T-helper 17 cell (primary cell): ENCODE data around the gene KIF5A. TPM values are rescaled to one million over a fixed set of nuclear protein-coding genes. Genes with fewer than 3 reads are reported as not detected.

Experiments used
- ATAC-seq: fragments of 150-1000 bp; cut with Tn5 transposase; 2 replicates; pipeline ENCODE4 v1.10.0; 2021; ENCODE audit warnings: mild to moderate bottlenecking, moderate library complexity
- DNase-seq, 3 donors: peaks; one replicate each; pipeline versions ENCODE4 v3.0.0 to v3.0.0-alpha.2; 2020 to 2021
- H3K9me3 ChIP-seq: one replicate; pipeline ENCODE4 v1.7.0; 2013; ENCODE audit warnings: low read length, mild to moderate bottlenecking; ENCODE audit not compliant: control insufficient read depth, poor library complexity, severe bottlenecking
- H3K27ac Mint-ChIP-seq: one replicate; pipeline ENCODE4 v1.8.0; 2022; ENCODE audit warnings: mild to moderate bottlenecking, moderate library complexity, mixed read lengths
- H3K27me3 Mint-ChIP-seq: one replicate; pipeline ENCODE4 v1.8.0; 2022; ENCODE audit warnings: mixed read lengths
- H3K36me3 Mint-ChIP-seq: one replicate; pipeline ENCODE4 v1.8.0; 2022; ENCODE audit warnings: low read depth, mixed read lengths
- H3K4me1 Mint-ChIP-seq: one replicate; pipeline ENCODE4 v1.8.0; 2022; ENCODE audit warnings: mild to moderate bottlenecking, mixed read lengths
- H3K4me3 Mint-ChIP-seq: one replicate; pipeline ENCODE4 v1.8.0; 2022; ENCODE audit warnings: mild to moderate bottlenecking, moderate library complexity, mixed read lengths
- total RNA-seq, 4 donors: library from RNA in 2 of 4; stranded (reverse) in 2 of 4; gene quantifications; one replicate each; pipeline ENCODE4 v1.2.3 and lab custom pipeline; 2022 to 2026

The KIF5A gene
- total RNA-seq, 2 donors from 2014 or later, result 0.35 to 0.63 TPM

DNA sequence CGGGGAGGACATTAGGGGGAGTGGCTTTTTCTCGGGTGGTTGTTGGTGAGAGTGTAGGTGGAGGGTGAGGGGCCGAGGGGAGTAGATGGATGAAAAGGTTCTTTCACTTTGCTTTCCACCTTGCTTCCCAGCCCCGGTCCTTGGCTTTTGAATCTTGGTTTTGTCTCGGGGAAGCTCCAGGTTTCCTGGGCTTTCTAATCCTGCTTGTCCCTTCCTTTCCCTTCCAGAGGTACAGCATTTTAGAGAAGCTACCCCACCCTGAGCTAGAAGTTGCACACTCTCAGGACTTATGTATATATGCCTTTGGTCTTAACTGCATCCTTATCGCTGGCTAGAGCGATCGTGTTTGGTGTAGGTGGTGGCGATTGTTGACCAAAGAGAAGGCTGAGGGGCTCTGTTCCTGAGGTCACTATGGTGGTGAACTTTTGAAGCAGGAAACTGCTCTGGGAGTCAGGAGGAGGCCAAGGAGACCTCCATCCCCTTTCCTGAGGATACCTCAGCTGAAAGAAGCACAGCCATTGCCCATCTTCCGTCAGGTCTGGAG is 42.0 kb downstream of the KIF5A start:
- H3K9me3 ChIP-seq, result no peaks in the 10 kb centered on the region
- no peak for DNase-seq
- Mint-ChIP-seq H3K4me1 (peaks cover 25% of the 10 kb centered on the region), H3K27ac (peak overlapping the region; percentile 81), H3K4me3 (peak overlapping the region; percentile 90), H3K27me3 (no peaks in the 10 kb centered on the region), H3K36me3 (peaks cover 5% of the 10 kb centered on the region)
- no peak for ATAC-seq

DNA sequence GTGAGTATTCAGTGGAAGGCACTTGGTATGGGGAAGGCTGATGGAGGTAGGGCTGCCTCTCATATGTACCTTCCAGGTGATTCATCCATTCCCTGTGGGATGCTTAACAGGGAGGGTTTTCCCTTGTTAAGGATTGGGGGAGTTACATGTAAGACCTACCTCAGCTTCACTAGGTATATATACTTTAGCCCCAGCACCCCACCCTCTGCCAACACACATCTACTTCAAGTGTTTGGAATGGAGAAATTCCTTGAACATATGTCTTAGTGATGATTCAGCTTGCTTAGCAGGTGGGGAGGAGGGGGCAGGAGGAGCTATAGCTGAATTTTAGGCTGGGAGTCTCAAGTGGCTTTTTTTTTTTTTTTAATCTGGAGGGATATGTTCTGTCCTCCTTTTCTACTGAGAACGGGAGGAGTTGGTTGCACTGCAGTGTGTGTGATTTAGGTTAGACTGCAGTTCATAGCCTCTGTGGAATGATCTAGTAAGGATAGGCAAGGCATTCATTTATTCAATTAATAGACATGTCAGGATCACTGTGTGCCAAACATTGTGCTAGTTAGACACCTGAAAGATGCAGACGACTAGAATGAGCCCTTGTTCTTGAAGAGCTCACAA is 42.8 kb downstream of the KIF5A start:
- Mint-ChIP-seq H3K4me1 (peaks cover 29% of the 10 kb centered on the region), H3K4me3 (peak overlapping the region; percentile 90), H3K27ac (peak overlapping the region; percentile 81), H3K36me3 (peaks cover 10% of the 10 kb centered on the region), H3K27me3 (no peaks in the 10 kb centered on the region)
- ATAC-seq (no peak), DNase-seq (no peak)
- no peaks in the 10 kb centered on the region for H3K9me3 ChIP-seq

DNA sequence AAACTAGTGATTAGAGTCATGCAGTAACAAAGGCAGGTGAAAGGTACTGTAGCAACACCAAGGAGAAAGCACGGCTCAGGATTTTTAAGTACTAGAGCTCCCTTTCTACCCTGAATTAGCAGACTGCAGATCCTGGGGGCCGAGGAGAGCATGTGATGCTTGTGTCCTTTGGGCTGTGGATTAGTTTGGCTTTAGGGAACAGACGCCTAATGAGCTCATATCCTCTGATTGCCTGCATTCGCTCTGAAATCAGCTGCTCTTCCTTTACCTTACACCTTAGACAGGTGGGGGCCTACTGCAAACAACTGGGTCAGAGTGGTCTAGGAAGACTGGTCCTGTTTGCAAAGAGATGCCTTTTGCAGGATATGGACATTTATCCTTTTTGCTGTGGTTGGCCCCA is 43.3 kb downstream of the KIF5A start:
- H3K27ac Mint-ChIP-seq, result no peak overlapping the region
- DNase-seq (no peak), ATAC-seq (no peak)
- no peaks in the 10 kb centered on the region for H3K9me3 ChIP-seq
- H3K36me3 Mint-ChIP-seq, result peaks cover 12% of the 10 kb centered on the region
- H3K4me1 Mint-ChIP-seq, result peaks cover 31% of the 10 kb centered on the region
- no peak overlapping the region for H3K4me3 Mint-ChIP-seq
- no peaks in the 10 kb centered on the region for H3K27me3 Mint-ChIP-seq

DNA sequence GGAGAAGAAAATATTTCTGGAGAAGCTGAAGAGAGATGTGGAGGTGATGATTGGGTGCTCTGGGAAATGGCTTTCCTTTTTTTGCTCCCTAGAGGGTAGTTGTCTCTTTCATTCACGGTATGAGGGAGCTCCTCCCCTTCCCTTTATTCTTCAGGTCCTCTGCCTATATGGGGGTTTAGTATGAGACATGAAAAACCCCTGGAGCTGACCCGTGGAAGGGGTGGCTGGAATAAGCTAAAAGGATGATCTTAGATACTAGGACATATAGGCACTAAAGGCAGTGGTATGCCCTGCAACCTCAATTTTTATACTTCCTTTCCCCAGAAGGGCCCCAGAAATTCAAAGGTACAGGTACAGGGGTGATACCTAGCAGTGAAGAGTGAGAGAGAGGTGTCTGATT is 50.6 kb downstream of the KIF5A start:
- Mint-ChIP-seq H3K27me3 (no peaks in the 10 kb centered on the region), H3K4me3 (no peak overlapping the region), H3K36me3 (peaks cover 22% of the 10 kb centered on the region), H3K27ac (no peak overlapping the region), H3K4me1 (peaks cover 29% of the 10 kb centered on the region)
- H3K9me3 ChIP-seq, result no peaks in the 10 kb centered on the region
- DNase-seq, result no peak
- no peak for ATAC-seq

DNA sequence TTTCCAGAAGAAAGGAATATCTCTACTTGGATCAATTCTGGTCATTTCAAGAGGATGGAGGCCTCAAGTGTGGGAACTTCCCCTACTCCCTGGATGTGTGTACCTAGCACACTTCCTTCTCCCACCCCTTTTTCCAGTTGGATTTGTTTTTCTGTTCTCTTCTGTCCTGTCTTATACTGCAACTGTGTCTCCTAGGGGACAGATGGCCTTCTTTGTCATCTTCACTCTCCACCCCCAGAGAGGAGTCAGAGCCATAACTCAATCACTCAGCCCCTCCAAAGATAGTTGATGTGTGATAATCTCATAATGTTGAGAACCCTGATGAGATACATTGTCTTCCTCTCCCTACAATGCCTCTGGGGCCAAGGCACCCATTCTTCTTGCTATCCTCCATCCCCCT is 52.7 kb downstream of the KIF5A start:
- no peak for ATAC-seq
- H3K27ac Mint-ChIP-seq, result peak overlapping the region; percentile 88
- no peaks in the 10 kb centered on the region for H3K9me3 ChIP-seq
- no peaks in the 10 kb centered on the region for H3K27me3 Mint-ChIP-seq
- no peak for DNase-seq
- H3K36me3 Mint-ChIP-seq, result peaks cover 16% of the 10 kb centered on the region
- peaks cover 24% of the 10 kb centered on the region for H3K4me1 Mint-ChIP-seq
- H3K4me3 Mint-ChIP-seq, result no peak overlapping the region

DNA sequence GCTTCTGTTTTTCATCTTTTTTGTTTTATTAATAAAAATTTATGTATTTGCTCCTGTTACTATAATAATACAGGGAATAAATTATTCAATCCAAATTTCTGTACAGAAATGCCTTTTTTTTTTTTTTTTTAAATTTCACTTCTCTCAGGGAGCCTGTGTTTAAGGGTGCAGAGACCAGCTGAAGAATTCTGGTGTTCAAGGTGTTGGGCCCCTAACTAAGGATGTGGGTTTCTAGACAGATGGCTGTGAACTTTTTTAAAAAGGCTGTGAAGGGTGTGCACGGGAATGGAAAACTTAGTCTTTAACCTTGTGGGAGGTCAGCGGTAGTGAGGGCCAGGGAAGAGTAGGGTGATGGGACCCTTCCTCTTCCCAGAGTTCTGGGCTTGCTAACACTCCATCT is 53.5 kb downstream of the KIF5A start:
- peak overlapping the region; percentile 88 for H3K27ac Mint-ChIP-seq
- peak overlapping the region; percentile 82 for H3K4me3 Mint-ChIP-seq
- ATAC-seq, result no peak
- H3K4me1 Mint-ChIP-seq, result peaks cover 25% of the 10 kb centered on the region
- H3K36me3 Mint-ChIP-seq, result peaks cover 14% of the 10 kb centered on the region
- no peaks in the 10 kb centered on the region for H3K27me3 Mint-ChIP-seq
- no peaks in the 10 kb centered on the region for H3K9me3 ChIP-seq
- DNase-seq, result no peak

DNA sequence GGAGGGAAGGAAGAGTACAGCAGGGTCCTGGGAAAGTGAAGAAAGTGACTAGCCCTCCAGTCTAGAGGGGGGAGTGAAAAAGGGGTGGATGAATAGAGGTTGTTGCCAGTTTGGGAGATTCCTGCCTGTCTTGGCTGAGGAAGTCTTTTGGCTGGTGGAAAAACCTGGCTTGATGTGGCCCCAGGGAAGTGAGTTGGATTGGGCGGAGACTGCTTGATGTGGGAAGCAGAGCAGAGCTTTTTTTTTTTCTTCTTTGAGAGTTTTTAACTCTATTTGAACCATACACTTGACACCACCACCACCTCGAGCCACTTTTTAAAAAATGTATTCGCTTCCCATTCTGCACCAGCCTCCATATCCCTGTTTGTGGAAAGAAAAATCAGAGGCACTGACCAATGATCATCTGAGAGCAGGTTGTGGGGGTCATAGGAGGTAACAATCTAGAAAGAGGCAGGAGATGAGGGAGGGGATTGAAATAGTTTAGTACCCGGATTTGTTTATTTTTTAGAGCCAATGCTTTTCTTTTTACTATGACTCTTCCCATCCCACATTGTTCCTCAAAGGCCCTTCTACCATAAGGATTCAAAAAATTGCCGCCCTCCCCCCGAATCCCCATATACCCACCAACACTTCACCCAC is 54.1 kb downstream of the KIF5A start:
- no peak for ATAC-seq
- H3K9me3 ChIP-seq, result no peaks in the 10 kb centered on the region
- H3K4me3 Mint-ChIP-seq, result peak overlapping the region; percentile 82
- H3K27me3 Mint-ChIP-seq, result no peaks in the 10 kb centered on the region
- H3K27ac Mint-ChIP-seq, result peak overlapping the region; percentile 88
- peaks cover 25% of the 10 kb centered on the region for H3K4me1 Mint-ChIP-seq
- DNase-seq, result no peak
- H3K36me3 Mint-ChIP-seq, result peaks cover 14% of the 10 kb centered on the region

DNA sequence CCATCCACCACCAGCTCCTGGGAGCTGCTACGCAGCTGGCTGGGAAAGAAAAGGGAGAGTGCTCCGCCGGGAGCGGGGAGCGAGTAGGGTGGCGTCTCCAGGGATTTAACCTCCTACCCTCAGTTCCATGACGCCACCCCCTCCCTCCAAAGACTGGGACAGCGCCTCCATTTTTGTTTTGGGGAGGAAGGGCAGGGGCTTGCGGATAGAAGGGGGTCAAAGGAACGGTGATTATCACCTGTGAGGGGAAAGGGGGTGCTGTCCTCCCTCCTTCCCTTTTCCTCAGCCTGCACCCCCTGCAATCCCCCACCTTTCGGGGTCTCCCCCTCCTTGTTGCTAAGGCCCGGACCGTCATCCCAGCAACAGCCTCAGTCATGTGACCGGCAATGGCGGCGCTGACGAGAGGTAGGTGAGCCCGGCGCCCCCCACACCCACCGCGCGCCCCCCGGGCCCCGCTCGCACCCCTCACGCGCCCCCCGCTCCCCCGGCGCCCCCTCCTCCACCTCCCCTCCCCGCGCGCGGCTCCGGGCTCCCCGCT is 54.7 kb downstream of the KIF5A start, which contains the start of gene DTX3:
Gene DTX3 (plus strand): TSS at position 371 of the 538 bp plus-strand sequence. CDS start 1,694 bp downstream, outside the sequence.
- Mint-ChIP-seq H3K27me3 (no peaks in the 10 kb centered on the region), H3K27ac (peak within 1 kb of the TSS; percentile 88), H3K4me1 (peaks cover 25% of the 10 kb centered on the region), H3K4me3 (peak within 1 kb of the TSS; percentile 82), H3K36me3 (peaks cover 11% of the 10 kb centered on the region)
- ATAC-seq (peak; percentile 76), DNase-seq (peak in 1 of 3 donors; percentile 20)
- no peaks in the 10 kb centered on the region for H3K9me3 ChIP-seq

DNA sequence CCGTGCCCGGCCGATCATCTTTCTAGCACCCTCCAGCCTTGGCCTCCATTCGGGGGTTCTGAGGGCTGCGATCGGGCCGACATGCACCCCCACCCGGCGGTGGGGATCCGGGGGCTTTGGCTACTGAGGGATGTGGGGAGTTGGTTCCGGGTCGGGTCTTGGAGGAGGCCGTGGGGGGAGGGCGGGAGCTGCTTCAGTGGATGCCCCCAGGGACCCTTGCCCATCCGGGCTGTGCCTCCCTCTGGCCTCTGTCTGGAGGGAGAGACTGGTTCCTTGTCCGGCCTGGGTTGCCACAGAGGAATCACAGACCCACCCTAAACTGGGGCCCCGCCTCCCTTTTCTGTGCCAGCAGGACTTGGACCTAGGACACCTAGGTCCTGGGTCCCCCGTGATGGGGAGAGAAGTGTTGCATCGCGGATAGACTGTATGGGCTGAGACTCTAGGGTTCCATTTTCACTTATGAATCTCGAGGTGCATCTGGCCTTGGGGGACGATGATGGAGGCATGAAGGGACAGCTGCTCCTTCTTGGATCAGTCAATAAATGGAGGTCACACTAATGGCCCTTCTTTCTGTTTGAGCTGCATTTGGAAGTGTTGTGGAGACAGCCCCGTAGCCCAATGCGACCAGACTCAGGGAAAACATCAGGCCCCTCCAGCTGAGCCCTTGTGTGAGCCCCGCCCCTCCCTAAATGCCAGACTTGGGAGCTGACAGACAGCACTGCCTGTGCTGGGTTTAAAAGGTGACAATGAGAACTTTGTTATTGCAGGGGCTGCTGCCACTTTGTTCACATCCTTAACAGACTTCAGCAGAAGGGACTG is 55.4 kb downstream of the KIF5A start:
- Mint-ChIP-seq H3K27me3 (peaks cover 1% of the 10 kb centered on the region), H3K27ac (peak overlapping the region; percentile 88), H3K4me3 (peak overlapping the region; percentile 82), H3K4me1 (peaks cover 25% of the 10 kb centered on the region), H3K36me3 (peaks cover 11% of the 10 kb centered on the region)
- DNase-seq (no peak), ATAC-seq (peak; percentile 51)
- no peaks in the 10 kb centered on the region for H3K9me3 ChIP-seq

DNA sequence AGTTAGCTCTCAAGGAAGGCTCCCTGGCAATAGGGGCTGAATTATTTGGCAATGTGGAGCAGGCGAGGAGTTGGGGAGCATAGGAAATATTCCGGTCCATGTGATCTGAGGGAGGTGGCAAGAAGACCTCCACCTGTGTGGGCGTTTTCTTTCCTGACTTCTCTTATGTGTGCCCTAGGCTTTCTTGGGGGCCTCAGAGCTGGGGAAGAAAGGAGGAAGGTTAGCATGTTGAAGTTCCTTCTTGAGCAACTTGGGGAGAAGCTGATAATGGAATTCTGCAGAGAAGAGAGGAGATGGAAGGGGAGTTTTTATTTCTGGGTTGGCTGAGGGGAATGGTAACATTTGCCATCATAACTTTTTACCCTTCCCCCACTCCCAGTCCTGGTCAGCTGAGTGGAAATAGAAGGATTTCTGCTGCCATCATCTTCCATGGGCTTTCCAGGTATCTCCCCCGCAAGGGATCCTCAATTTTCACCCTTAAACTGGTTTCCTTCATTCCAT is 56.0 kb downstream of the KIF5A start:
- H3K9me3 ChIP-seq, result no peaks in the 10 kb centered on the region
- Mint-ChIP-seq H3K27ac (peak overlapping the region; percentile 88), H3K36me3 (peaks cover 11% of the 10 kb centered on the region), H3K4me1 (peaks cover 27% of the 10 kb centered on the region), H3K4me3 (peak overlapping the region; percentile 82), H3K27me3 (peaks cover 7% of the 10 kb centered on the region)
- DNase-seq (no peak), ATAC-seq (no peak)

DNA sequence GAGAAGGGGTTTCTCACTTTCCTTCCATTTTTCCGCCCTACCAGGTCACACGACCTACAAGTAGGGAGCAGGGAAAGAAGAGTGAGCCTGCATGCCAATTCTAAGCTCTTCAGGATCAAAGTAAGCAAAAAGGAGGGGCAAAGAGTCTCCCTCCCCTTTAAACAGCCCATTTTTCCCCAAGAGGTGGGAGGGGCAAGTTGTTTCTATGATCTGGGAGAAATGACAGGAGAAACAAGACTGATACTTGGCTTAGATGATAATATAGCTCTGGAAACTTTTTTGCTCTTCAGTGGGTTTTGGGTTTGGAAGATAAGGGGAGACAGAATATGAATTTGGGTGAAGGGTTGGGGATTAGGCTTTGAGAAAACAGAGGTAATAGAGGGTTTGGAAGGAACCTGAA is 56.6 kb downstream of the KIF5A start:
- DNase-seq (no peak), ATAC-seq (no peak)
- Mint-ChIP-seq H3K27me3 (peaks cover 7% of the 10 kb centered on the region), H3K4me3 (no peak overlapping the region), H3K4me1 (peaks cover 28% of the 10 kb centered on the region), H3K27ac (no peak overlapping the region), H3K36me3 (peaks cover 11% of the 10 kb centered on the region)
- H3K9me3 ChIP-seq, result no peaks in the 10 kb centered on the region

DNA sequence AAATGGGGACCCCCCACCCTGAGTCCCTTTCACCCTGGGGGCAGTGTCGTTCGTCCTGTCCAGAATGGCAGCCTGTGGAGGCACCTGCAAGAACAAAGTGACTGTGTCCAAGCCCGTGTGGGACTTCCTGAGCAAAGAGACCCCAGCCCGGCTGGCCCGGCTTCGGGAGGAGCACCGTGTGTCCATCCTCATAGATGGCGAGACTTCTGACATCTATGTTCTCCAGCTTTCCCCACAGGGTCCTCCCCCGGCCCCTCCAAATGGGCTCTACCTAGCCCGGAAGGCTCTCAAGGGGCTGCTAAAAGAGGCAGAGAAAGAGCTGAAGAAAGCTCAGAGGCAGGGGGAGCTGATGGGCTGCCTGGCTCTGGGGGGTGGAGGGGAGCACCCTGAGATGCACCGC is 57.0 kb downstream of the KIF5A start:
- Mint-ChIP-seq H3K27ac (no peak overlapping the region), H3K27me3 (peaks cover 7% of the 10 kb centered on the region), H3K36me3 (peaks cover 7% of the 10 kb centered on the region), H3K4me1 (peaks cover 25% of the 10 kb centered on the region), H3K4me3 (no peak overlapping the region)
- ATAC-seq (no peak), DNase-seq (no peak)
- H3K9me3 ChIP-seq, result no peaks in the 10 kb centered on the region
